GM12878 (cell line): ENCODE data around the gene SLC29A1. TPM values are rescaled to one million over a fixed set of nuclear protein-coding genes. Genes with fewer than 3 reads are reported as not detected.

ENCODE experiments used
- ATAC-seq: fragments of 200-7000 bp; cut with Tn5 transposase; 3 replicates; pipeline ENCODE4 v1.9.1; 2020; ENCODE audit warnings: mild to moderate bottlenecking, moderate library complexity
- BruUV-seq: library from RNA; stranded (reverse); fragments of 400-500 nt; replicated peaks from 2 replicates; lab custom pipeline; 2021; lab: Mats Ljungman, UMichigan
- CTCF ChIA-PET: fragments of 300-600 bp; sonication (Branson Sonifier 250); formaldehyde crosslinking; extraction: SDS; loops from one replicate; lab custom pipeline; 2021; ENCODE audit warnings: inconsistent platforms; lab: Yijun Ruan, JAX
- POLR2A ChIA-PET: fragments of 350-600 bp; formaldehyde crosslinking; extraction: SDS; loops from one replicate; lab custom pipeline; 2021; ENCODE audit warnings: inconsistent platforms; lab: Charles Lee
- RAD21 ChIA-PET: fragments of 300-600 bp; sonication (Branson Sonifier 250); formaldehyde crosslinking; loops from one replicate; lab custom pipeline; 2023; ENCODE audit warnings: antibody characterized with exemption; ENCODE audit not compliant: unreplicated experiment; lab: Charles Lee
- SMC1A ChIA-PET: fragments of 300-600 bp; sonication (Branson Sonifier 250); formaldehyde crosslinking; loops from one replicate; lab custom pipeline; 2023; ENCODE audit not compliant: unreplicated experiment, uncharacterized antibody; lab: Charles Lee
- DNase-seq: peaks from one replicate; pipeline ENCODE4 v3.0.0-alpha.2; 2011; ENCODE audit warnings: low read depth, low spot score
- FAIRE-seq: peaks from 3 replicates; lab custom pipeline; 2011; peaks lifted over from hg19 to GRCh38; lab: Jason Lieb, UNC
- H2AFZ ChIP-seq: 2 replicates; pipeline ENCODE4 v1.6.0; 2011; ENCODE audit warnings: low read depth, low read length, control low read depth; ENCODE audit not compliant: control insufficient read depth
- H3K27ac ChIP-seq: 2 replicates; pipeline ENCODE4 v1.5.1; 2011; ENCODE audit warnings: control low read depth; ENCODE audit not compliant: control insufficient read depth, insufficient read depth
- H3K27me3 ChIP-seq, 2 experiments: replicated peaks in 1 of 2; 2 replicates each; pipeline versions ENCODE4 v1.6.0 to v1.6.1; 2011; ENCODE audit warnings: low read length in 1 of 2; ENCODE audit not compliant: control insufficient read depth in 2 of 2, insufficient read depth in 2 of 2
- H3K36me3 ChIP-seq, 2 experiments: 2 replicates each; pipeline ENCODE4 v1.5.1; 2011; ENCODE audit warnings: low read length in 1 of 2; ENCODE audit not compliant: control insufficient read depth in 2 of 2, insufficient read depth in 2 of 2
- H3K4me1 ChIP-seq: 2 replicates; pipeline ENCODE4 v1.6.1; 2011; ENCODE audit warnings: mild to moderate bottlenecking, low read length, moderate library complexity, mixed read lengths; ENCODE audit not compliant: control insufficient read depth, insufficient read depth
- H3K4me2 ChIP-seq: 2 replicates; pipeline ENCODE4 v1.6.0; 2011; ENCODE audit warnings: control low read depth; ENCODE audit not compliant: control insufficient read depth, insufficient read depth
- H3K4me3 ChIP-seq: fragments of 200-600 bp; sonication (generic); 2 replicates; pipeline ENCODE4 v1.5.1; 2016
- H3K79me2 ChIP-seq: 2 replicates; pipeline ENCODE4 v1.6.0; 2011; ENCODE audit warnings: low read length; ENCODE audit not compliant: control insufficient read depth, insufficient read depth
- H3K9ac ChIP-seq: 2 replicates; pipeline ENCODE4 v1.8.0; 2011; ENCODE audit warnings: low read length, control low read depth, mixed read lengths; ENCODE audit not compliant: control insufficient read depth, insufficient read depth
- H3K9me3 ChIP-seq: replicated peaks from 3 replicates; pipeline ENCODE4 v1.5.1; 2011; ENCODE audit warnings: mild to moderate bottlenecking, low read length; ENCODE audit not compliant: control insufficient read depth, insufficient read depth
- H4K20me1 ChIP-seq: 2 replicates; pipeline ENCODE4 v1.6.0; 2011; ENCODE audit not compliant: control insufficient read depth, insufficient read depth
- BMI1 ChIP-seq: fragments of 450-650 bp; IDR thresholded peaks from 2 replicates; pipeline ENCODE4 v1.6.1; 2016; ENCODE audit warnings: mild to moderate bottlenecking, moderate library complexity, borderline replicate concordance
- CHD1 ChIP-seq: IDR thresholded peaks from 2 replicates; pipeline ENCODE4 v1.6.1; 2012; ENCODE audit warnings: low read depth, low read length, improper control_type of control experiment
- EP300 ChIP-seq, 2 experiments: fragments of 150-350 bp in 1 of 2; IDR thresholded peaks; 2 replicates each; pipeline ENCODE4 v1.6.1; 2011 to 2012; ENCODE audit warnings: low read depth in 2 of 2, low read length in 2 of 2, borderline replicate concordance in 1 of 2, improper control_type of control experiment in 1 of 2, inconsistent platforms in 1 of 2; ENCODE audit not compliant: control insufficient read depth in 1 of 2
- HDAC2 ChIP-seq: fragments of 200-600 bp; sonication (generic); IDR thresholded peaks from 2 replicates; pipeline ENCODE4 v1.6.1; 2017
- HDGF ChIP-seq: fragments of 450-650 bp; IDR thresholded peaks from 2 replicates; pipeline ENCODE4 v1.6.1; 2016; ENCODE audit warnings: antibody characterized with exemption
- KLF5 ChIP-seq: fragments of 450-650 bp; IDR thresholded peaks from 2 replicates; pipeline ENCODE4 v1.6.1; 2014; ENCODE audit warnings: mild to moderate bottlenecking; ENCODE audit not compliant: partially characterized antibody
- NFXL1 ChIP-seq: fragments of 450-650 bp; IDR thresholded peaks from 2 replicates; pipeline ENCODE4 v1.6.1; 2017; ENCODE audit warnings: antibody characterized with exemption, mild to moderate bottlenecking, borderline replicate concordance
- NFYB ChIP-seq: IDR thresholded peaks from 2 replicates; pipeline ENCODE4 v1.6.1; 2011; ENCODE audit warnings: low read depth, mild to moderate bottlenecking, low read length, improper control_type of control experiment, moderate library complexity; ENCODE audit not compliant: insufficient read depth
- NR2C2 ChIP-seq: IDR thresholded peaks from 2 replicates; pipeline ENCODE4 v1.6.1; 2011; ENCODE audit warnings: borderline replicate concordance, low read depth; ENCODE audit not compliant: control insufficient read depth, insufficient read length
- SMARCA5 ChIP-seq: fragments of 450-650 bp; IDR thresholded peaks from 2 replicates; pipeline ENCODE4 v1.6.1; 2017; ENCODE audit warnings: mild to moderate bottlenecking
- SMC3 ChIP-seq: IDR thresholded peaks from 2 replicates; pipeline ENCODE4 v1.6.1; 2011; ENCODE audit warnings: low read length, improper control_type of control experiment, borderline replicate concordance
- TARDBP ChIP-seq: IDR thresholded peaks from 2 replicates; pipeline ENCODE4 v1.6.1; 2016; ENCODE audit warnings: borderline replicate concordance
- TCF3 ChIP-seq: IDR thresholded peaks from 2 replicates; pipeline ENCODE4 v1.6.1; 2012; ENCODE audit warnings: low read depth, mild to moderate bottlenecking, low read length, borderline replicate concordance; ENCODE audit not compliant: insufficient read depth
- ZBTB33 ChIP-seq: fragments of 450-650 bp; IDR thresholded peaks from 2 replicates; pipeline ENCODE4 v1.6.1; 2017; ENCODE audit warnings: mild to moderate bottlenecking
- ZNF274 ChIP-seq: IDR thresholded peaks from one replicate; pipeline ENCODE4 v1.8.0; 2011; ENCODE audit not compliant: insufficient read length, insufficient read depth
- ZNF384 ChIP-seq: IDR thresholded peaks from 2 replicates; pipeline ENCODE4 v1.6.1; 2012; ENCODE audit warnings: low read depth, mild to moderate bottlenecking, low read length, improper control_type of control experiment, borderline replicate concordance
- ZSCAN29 ChIP-seq: fragments of 450-650 bp; IDR thresholded peaks from 2 replicates; pipeline ENCODE4 v1.6.1; 2017; ENCODE audit warnings: mild to moderate bottlenecking, moderate library complexity
- WGBS: methylation state at CpG from one replicate; pipeline ENCODE4 v1.1.6; 2016; ENCODE audit warnings: low lambda C conversion rate; ENCODE audit not compliant: insufficient replicate concordance, insufficient coverage; ENCODE audit errors: missing lambda C conversion rate; 5-methylcytosine and 5-hydroxymethylcytosine counted together
- in situ Hi-C: fragments of 300-500 bp; cut with MboI; formaldehyde crosslinking; loops from 9 replicates; pipeline ENCODE4 v1.14.3; 2018; ENCODE audit warnings: mixed read lengths
- intact Hi-C: fragments of 100-400 bp; cut with micrococcal nuclease; formaldehyde crosslinking; loops from one replicate; pipeline ENCODE4 v1.14.2; 2022; ENCODE audit not compliant: unreplicated experiment
- polyA plus RNA-seq, 11 experiments: library from polyadenylated mRNA; depleted of rRNA in 4 of 11; unstranded in 6 of 11; stranded (reverse) in 5 of 11; fragments of >200 nt; fragmentation: Nextera tagmentation in 4 of 11; fragmentation: Illumina TruSeq in 1 of 11; extraction: Ambion mirVana in 4 of 11; extraction: Trizol in 1 of 11; gene quantifications; 1 replicate in 1 of 11; 2 replicates in 10 of 11; pipeline versions ENCODE4 v1.2.1 to v1.2.3, GENCODE V29; 2011 to 2016; ENCODE audit warnings: inconsistent platforms in 2 of 11, missing spikeins in 2 of 11, low read depth in 1 of 11
- total RNA-seq, 4 experiments: library from RNA; depleted of rRNA in 3 of 4; stranded (reverse); fragments of >200 nt in 3 of 4; fragmentation: Illumina TruSeq in 1 of 4; extraction: Trizol in 1 of 4; gene quantifications; 2 replicates each; pipeline versions ENCODE4 v1.2.1 to v1.2.3, GENCODE V29; 2013 to 2021
- TF ChIP-seq, protein P1 (sequence below): fragments of 150-350 bp; IDR thresholded peaks from 2 replicates; pipeline ENCODE4 v1.6.1; 2016; ENCODE audit warnings: low read depth, low read length
- TF ChIP-seq, protein P2 (sequence below): IDR thresholded peaks from 2 replicates; pipeline ENCODE4 v1.6.1; 2011; ENCODE audit warnings: mild to moderate bottlenecking, low read depth, low read length, moderate library complexity; ENCODE audit not compliant: insufficient replicate concordance

Gene SLC29A1
- total and polyA plus RNA-seq, 10 of the 15 experiments (the other 5 are each of a cell fraction or from before 2014, with no cell fraction given), result 10.0 to 132 (median 93.4) TPM

DNA sequence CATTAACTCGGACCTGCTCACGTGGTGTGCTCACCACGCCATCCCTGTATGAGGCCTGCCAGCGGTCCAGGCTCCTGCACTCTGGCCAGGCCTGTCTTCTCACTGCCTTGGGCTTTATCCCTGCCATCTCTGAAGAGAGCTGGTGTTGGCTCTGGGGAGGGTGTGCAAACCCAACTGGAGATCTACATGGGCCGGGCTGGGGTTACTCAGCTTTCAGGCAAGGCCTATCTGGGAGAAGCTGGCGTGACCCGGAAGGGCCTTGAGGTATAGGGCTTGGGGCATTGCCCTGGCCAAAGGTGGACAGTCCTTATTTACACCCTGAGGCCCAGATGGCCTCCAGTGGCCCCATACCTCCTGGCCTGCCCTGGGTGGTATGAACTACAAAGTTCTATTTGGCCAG lies 5.0 kb downstream of the SLC29A1 start:
- ChIA-PET POLR2A (interaction anchor here (0.6 kb wide), 1 partner anchor 13 kb away, joined by 3 read pairs; no protein-coding TSS in a partner anchor), RAD21 (interaction anchor here (1.7 kb wide), 1 partner anchor 53 kb away, joined by 4 read pairs; no protein-coding TSS in a partner anchor), CTCF (interaction anchor here (0.8 to 2.0 kb wide), 3 partner anchors 9 to 33 kb away, joined by 3 to 9 read pairs (median 4); partner anchors contain the start of gene HSP90AB1), SMC1A (interaction anchor here (0.8 to 2.3 kb wide), 3 partner anchors 7 to 65 kb away, joined by 3 to 6 read pairs (median 4); no protein-coding TSS in a partner anchor)
- Histone ChIP-seq H4K20me1 (no peaks in the 10 kb centered on the region), H3K27ac (no peak overlapping the region), H3K9ac (no peak overlapping the region), H3K36me3 (peaks cover 4 to 18% of the 10 kb centered on the region in 2 experiments; a peak in 3 of 4 replicates), H3K4me2 (no peak overlapping the region), H3K4me3 (no peak overlapping the region), H3K27me3 (no peaks in the 10 kb centered on the region), H3K79me2 (peaks cover 31% of the 10 kb centered on the region), H2AFZ (no peak overlapping the region), H3K9me3 (no peaks in the 10 kb centered on the region), H3K4me1 (peaks cover 13% of the 10 kb centered on the region)
- ATAC-seq (no peak), FAIRE-seq (no peak), DNase-seq (no peak)
- WGBS, result 95% methylated on average over 7 of the region's 7 CpGs
- intact Hi-C loops (no loop called here), in situ Hi-C loops (no loop called here)
- no TSS peak for BruUV-seq
- no peak for TF ChIP-seq NR2C2
- TF ChIP-seq SMC3, result no peak
- no peak for TF ChIP-seq SMARCA5
- TF ChIP-seq HDGF, result no peak
- no peak for TF ChIP-seq NFXL1
- no peak for TF ChIP-seq ZNF384
- no peak for TF ChIP-seq EP300 (IDR thresholded peaks at IDR 0.05; ENCODE audit: borderline replicate concordance in 1 of 2, control insufficient read depth in 1 of 2, low read depth in 2 of 2, low read length in 2 of 2)
- TF ChIP-seq TCF3, result no peak
- no peak for TF ChIP-seq KLF5
- TF ChIP-seq ZBTB33, result no peak
- no peak for TF ChIP-seq BMI1
- TF ChIP-seq, protein P1, sequence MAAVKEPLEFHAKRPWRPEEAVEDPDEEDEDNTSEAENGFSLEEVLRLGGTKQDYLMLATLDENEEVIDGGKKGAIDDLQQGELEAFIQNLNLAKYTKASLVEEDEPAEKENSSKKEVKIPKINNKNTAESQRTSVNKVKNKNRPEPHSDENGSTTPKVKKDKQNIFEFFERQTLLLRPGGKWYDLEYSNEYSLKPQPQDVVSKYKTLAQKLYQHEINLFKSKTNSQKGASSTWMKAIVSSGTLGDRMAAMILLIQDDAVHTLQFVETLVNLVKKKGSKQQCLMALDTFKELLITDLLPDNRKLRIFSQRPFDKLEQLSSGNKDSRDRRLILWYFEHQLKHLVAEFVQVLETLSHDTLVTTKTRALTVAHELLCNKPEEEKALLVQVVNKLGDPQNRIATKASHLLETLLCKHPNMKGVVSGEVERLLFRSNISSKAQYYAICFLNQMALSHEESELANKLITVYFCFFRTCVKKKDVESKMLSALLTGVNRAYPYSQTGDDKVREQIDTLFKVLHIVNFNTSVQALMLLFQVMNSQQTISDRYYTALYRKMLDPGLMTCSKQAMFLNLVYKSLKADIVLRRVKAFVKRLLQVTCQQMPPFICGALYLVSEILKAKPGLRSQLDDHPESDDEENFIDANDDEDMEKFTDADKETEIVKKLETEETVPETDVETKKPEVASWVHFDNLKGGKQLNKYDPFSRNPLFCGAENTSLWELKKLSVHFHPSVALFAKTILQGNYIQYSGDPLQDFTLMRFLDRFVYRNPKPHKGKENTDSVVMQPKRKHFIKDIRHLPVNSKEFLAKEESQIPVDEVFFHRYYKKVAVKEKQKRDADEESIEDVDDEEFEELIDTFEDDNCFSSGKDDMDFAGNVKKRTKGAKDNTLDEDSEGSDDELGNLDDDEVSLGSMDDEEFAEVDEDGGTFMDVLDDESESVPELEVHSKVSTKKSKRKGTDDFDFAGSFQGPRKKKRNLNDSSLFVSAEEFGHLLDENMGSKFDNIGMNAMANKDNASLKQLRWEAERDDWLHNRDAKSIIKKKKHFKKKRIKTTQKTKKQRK, result no peak
- TF ChIP-seq HDAC2, result no peak
- TF ChIP-seq CHD1, result no peak
- no peak for TF ChIP-seq ZNF274
- TF ChIP-seq NFYB, result no peak
- TF ChIP-seq, protein P2, sequence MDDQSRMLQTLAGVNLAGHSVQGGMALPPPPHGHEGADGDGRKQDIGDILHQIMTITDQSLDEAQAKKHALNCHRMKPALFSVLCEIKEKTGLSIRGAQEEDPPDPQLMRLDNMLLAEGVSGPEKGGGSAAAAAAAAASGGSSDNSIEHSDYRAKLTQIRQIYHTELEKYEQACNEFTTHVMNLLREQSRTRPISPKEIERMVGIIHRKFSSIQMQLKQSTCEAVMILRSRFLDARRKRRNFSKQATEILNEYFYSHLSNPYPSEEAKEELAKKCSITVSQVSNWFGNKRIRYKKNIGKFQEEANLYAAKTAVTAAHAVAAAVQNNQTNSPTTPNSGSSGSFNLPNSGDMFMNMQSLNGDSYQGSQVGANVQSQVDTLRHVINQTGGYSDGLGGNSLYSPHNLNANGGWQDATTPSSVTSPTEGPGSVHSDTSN, result no peak
- TF ChIP-seq TARDBP, result no peak
- no peak for TF ChIP-seq ZSCAN29
